PC-9 (cell line): ENCODE measurements around the gene CDK5RAP2. TPM values are rescaled to one million over a fixed set of nuclear protein-coding genes. Genes with fewer than 3 reads are reported as not detected.

ENCODE experiments used
- BruUV-seq: library from RNA; stranded (reverse); fragments of 400-500 nt; replicated peaks from 2 replicates; lab custom pipeline; 2021; lab: Mats Ljungman, UMichigan
- CTCF ChIA-PET: fragments of 300-600 bp; sonication (Branson Sonifier 250); formaldehyde crosslinking; loops from one replicate; lab custom pipeline; 2022; ENCODE audit warnings: antibody characterized with exemption; lab: Charles Lee
- POLR2A ChIA-PET: fragments of 300-600 bp; sonication (Branson Sonifier 250); formaldehyde crosslinking; loops from one replicate; lab custom pipeline; 2022; ENCODE audit warnings: antibody characterized with exemption; ENCODE audit not compliant: unreplicated experiment; lab: Charles Lee
- DNase-seq, 2 experiments: peaks; one replicate each; pipeline versions ENCODE4 v3.0.0 to v3.0.0-alpha.2; 2015 to 2022; ENCODE audit warnings: mixed read lengths in 1 of 2
- H2AFZ ChIP-seq: fragments of 200-600 bp; sonication (generic); 2 replicates; pipeline ENCODE4 v1.8.1; 2017; ENCODE audit warnings: antibody characterized with exemption
- H3F3A ChIP-seq: fragments of 200-600 bp; sonication (generic); 2 replicates; pipeline ENCODE4 v1.8.1; 2017; ENCODE audit warnings: antibody characterized with exemption, mild to moderate bottlenecking, low read depth; ENCODE audit not compliant: insufficient read depth
- H3K27ac ChIP-seq: fragments of 200-600 bp; sonication (generic); 2 replicates; pipeline ENCODE4 v1.6.1; 2016; ENCODE audit warnings: mixed run types
- H3K27me3 ChIP-seq: fragments of 200-600 bp; sonication (generic); 2 replicates; pipeline ENCODE4 v1.6.1; 2016; ENCODE audit warnings: low read depth, mixed run types; ENCODE audit not compliant: insufficient read depth
- H3K36me3 ChIP-seq: fragments of 200-600 bp; sonication (generic); 2 replicates; pipeline ENCODE4 v1.6.1; 2016; ENCODE audit warnings: low read depth, mixed run types
- H3K4me1 ChIP-seq: fragments of 200-600 bp; sonication (generic); replicated peaks from 2 replicates; pipeline ENCODE4 v1.6.1; 2016; ENCODE audit warnings: mixed run types; ENCODE audit not compliant: insufficient read depth
- H3K4me2 ChIP-seq: fragments of 200-600 bp; sonication (generic); 2 replicates; pipeline ENCODE4 v1.6.1; 2017; ENCODE audit warnings: mixed run types
- H3K4me3 ChIP-seq: fragments of 200-600 bp; sonication (generic); 2 replicates; pipeline ENCODE4 v1.6.1; 2016; ENCODE audit warnings: mixed run types
- H3K79me2 ChIP-seq: fragments of 200-600 bp; sonication (generic); 2 replicates; pipeline ENCODE4 v1.6.1; 2017; ENCODE audit warnings: low read depth, mixed run types
- H3K9me2 ChIP-seq: fragments of 200-600 bp; sonication (generic); 2 replicates; pipeline ENCODE4 v1.8.1; 2017; ENCODE audit warnings: mild to moderate bottlenecking; ENCODE audit not compliant: insufficient read depth
- H3K9me3 ChIP-seq: fragments of 200-600 bp; sonication (generic); 2 replicates; pipeline ENCODE4 v1.8.1; 2016; ENCODE audit warnings: low read depth; ENCODE audit not compliant: insufficient read depth
- H4K20me1 ChIP-seq: fragments of 200-600 bp; sonication (generic); 2 replicates; pipeline ENCODE4 v1.8.1; 2017; ENCODE audit not compliant: insufficient read depth
- CTCF ChIP-seq: fragments of 200-600 bp; sonication (generic); conservative IDR thresholded peaks from 2 replicates; pipeline ENCODE4 v1.6.1; 2017; ENCODE audit warnings: mixed run types, antibody characterized with exemption, mild to moderate bottlenecking, moderate library complexity
- EZH2 ChIP-seq: fragments of 200-600 bp; sonication (generic); IDR thresholded peaks from 2 replicates; pipeline ENCODE4 v1.8.0; 2017; ENCODE audit warnings: antibody characterized with exemption, low read depth
- intact Hi-C: fragments of 100-400 bp; cut with micrococcal nuclease; formaldehyde crosslinking; loops from one replicate; pipeline ENCODE4 v1.10.0; 2022; ENCODE audit not compliant: unreplicated experiment
- total RNA-seq: library from RNA; stranded (reverse); gene quantifications from 2 replicates; pipeline ENCODE4 v1.2.3, GENCODE V29; 2021

Gene CDK5RAP2
- total RNA-seq, 1 experiment from 2014 or later, result 113 TPM

GRCh38 chr9:120435091-120435490 lies 144.9 kb downstream of the CDK5RAP2 start:
- no peak for DNase-seq
- no TSS peak for BruUV-seq

GRCh38 chr9:120434532-120434931 lies 145.4 kb downstream of the CDK5RAP2 start:
- H4K20me1 ChIP-seq, result no peaks in the 10 kb centered on the region
- H3K36me3 ChIP-seq, result peaks cover 7% of the 10 kb centered on the region; the same call in 1 of the 2 replicates
- H3F3A ChIP-seq, result no peaks in the 10 kb centered on the region

More at GRCh38 chr9:120435091-120435490, 144.9 kb downstream of the CDK5RAP2 start:
- no peaks in the 10 kb centered on the region for H3K9me3 ChIP-seq
- H2AFZ ChIP-seq, result no peak overlapping the region
- CTCF ChIA-PET, result no interaction called here
- intact Hi-C loops, result no loop called here
- POLR2A ChIA-PET, result no interaction called here
- H3K4me1 ChIP-seq, result no peaks in the 10 kb centered on the region
- no peak overlapping the region for H3K4me3 ChIP-seq
- TF ChIP-seq EZH2 (no peak), CTCF (no peak)
- no peak overlapping the region for H3K4me2 ChIP-seq
- H3K27me3 ChIP-seq, result no peaks in the 10 kb centered on the region
- no peaks in the 10 kb centered on the region for H4K20me1 ChIP-seq
- H3K36me3 ChIP-seq, result peaks cover 7% of the 10 kb centered on the region; the same call in 1 of the 2 replicates
- H3F3A ChIP-seq, result no peaks in the 10 kb centered on the region
- no peaks in the 10 kb centered on the region for H3K79me2 ChIP-seq
- no peaks in the 10 kb centered on the region for H3K9me2 ChIP-seq
- H3K27ac ChIP-seq, result no peak overlapping the region

GRCh38 chr9:120433701-120434100 lies 146.3 kb downstream of the CDK5RAP2 start:
- no peak overlapping the region for H3K27ac ChIP-seq
- H3K4me2 ChIP-seq, result no peak overlapping the region
- no peaks in the 10 kb centered on the region for H3F3A ChIP-seq
- no peaks in the 10 kb centered on the region for H3K4me1 ChIP-seq
- H2AFZ ChIP-seq, result no peak overlapping the region
- ChIA-PET POLR2A (no interaction called here), CTCF (no interaction called here)
- BruUV-seq, result no TSS peak
- no peaks in the 10 kb centered on the region for H4K20me1 ChIP-seq
- DNase-seq, result no peak
- no peaks in the 10 kb centered on the region for H3K9me2 ChIP-seq
- intact Hi-C loops, result no loop called here
- no peaks in the 10 kb centered on the region for H3K79me2 ChIP-seq
- no peaks in the 10 kb centered on the region for H3K27me3 ChIP-seq
- H3K9me3 ChIP-seq, result no peaks in the 10 kb centered on the region
- TF ChIP-seq CTCF (no peak), EZH2 (no peak)
- H3K36me3 ChIP-seq, result peaks cover 6% of the 10 kb centered on the region; the same call in 1 of the 2 replicates
- H3K4me3 ChIP-seq, result no peak overlapping the region

More at GRCh38 chr9:120434532-120434931, 145.4 kb downstream of the CDK5RAP2 start:
- intact Hi-C loops, result no loop called here
- H3K27me3 ChIP-seq, result no peaks in the 10 kb centered on the region
- H2AFZ ChIP-seq, result no peak overlapping the region
- DNase-seq, result no peak
- no peaks in the 10 kb centered on the region for H3K4me1 ChIP-seq
- H3K4me2 ChIP-seq, result no peak overlapping the region
- H3K27ac ChIP-seq, result no peak overlapping the region
- H3K9me2 ChIP-seq, result no peaks in the 10 kb centered on the region
- ChIA-PET CTCF (no interaction called here), POLR2A (no interaction called here)
- no peak overlapping the region for H3K4me3 ChIP-seq
- no peaks in the 10 kb centered on the region for H3K9me3 ChIP-seq
- no peaks in the 10 kb centered on the region for H3K79me2 ChIP-seq
- TF ChIP-seq EZH2, result no peak
- no peak for TF ChIP-seq CTCF
- BruUV-seq, result no TSS peak
